Endothelial cell of umbilical vein (primary cell): ENCODE results near the gene SDCCAG8. TPM values are rescaled to one million over a fixed set of nuclear protein-coding genes. Genes with fewer than 3 reads are reported as not detected.

Source experiments
- BruUV-seq: library from RNA; stranded (reverse); fragments of 400-500 nt; replicated peaks from 2 replicates; lab custom pipeline; 2021; lab: Mats Ljungman, UMichigan
- CTCF ChIA-PET: fragments of 300-600, 350-600 bp; sonication (Branson Sonifier 250); formaldehyde crosslinking; loops from one replicate; lab custom pipeline; 2021; ENCODE audit warnings: antibody characterized with exemption, inconsistent platforms; lab: Charles Lee
- POLR2A ChIA-PET: fragments of 300-600, 350-600 bp; sonication (Branson Sonifier 250); formaldehyde crosslinking; loops from one replicate; lab custom pipeline; 2021; ENCODE audit warnings: antibody characterized with exemption, inconsistent platforms; lab: Charles Lee
- DNase-seq: peaks from one replicate; pipeline ENCODE4 v3.0.0-alpha.2; 2011; ENCODE audit warnings: low read depth, low spot score
- FAIRE-seq: peaks from 2 replicates; lab custom pipeline; 2011; peaks lifted over from hg19 to GRCh38; lab: Jason Lieb, UNC
- H2AFZ ChIP-seq: 2 replicates; pipeline ENCODE4 v1.6.0; 2012; ENCODE audit warnings: low read depth, low read length, control low read depth, inconsistent platforms
- H3K27ac ChIP-seq: 2 replicates; pipeline ENCODE4 v1.5.1; 2011; ENCODE audit warnings: low read depth, mild to moderate bottlenecking, control low read depth, low read length, moderate library complexity; ENCODE audit not compliant: insufficient read depth
- H3K27me3 ChIP-seq, 2 experiments: 2 replicates each; pipeline versions ENCODE4 v1.6.0 to v1.6.1; 2011; ENCODE audit warnings: low read length in 2 of 2, mixed read lengths in 1 of 2; ENCODE audit not compliant: control insufficient read depth in 2 of 2, insufficient read depth in 2 of 2
- H3K36me3 ChIP-seq, 2 experiments: 2 replicates in 1 of 2; 3 replicates in 1 of 2; pipeline ENCODE4 v1.5.1; 2011; ENCODE audit warnings: low read length in 2 of 2, mild to moderate bottlenecking in 1 of 2, moderate library complexity in 1 of 2; ENCODE audit not compliant: control insufficient read depth in 2 of 2, insufficient read depth in 2 of 2; ENCODE audit errors: extremely low read depth in 1 of 2
- H3K4me1 ChIP-seq: 3 replicates; pipeline ENCODE4 v1.5.1; 2011; ENCODE audit warnings: mild to moderate bottlenecking, low read length; ENCODE audit not compliant: control insufficient read depth, insufficient read depth; ENCODE audit errors: extremely low read depth
- H3K4me2 ChIP-seq: 2 replicates; pipeline ENCODE4 v1.6.1; 2011; ENCODE audit warnings: low read length, control low read depth, mixed read lengths; ENCODE audit not compliant: insufficient read depth
- H3K4me3 ChIP-seq, 3 experiments: fragments of 200-600 bp in 1 of 3; sonication (generic), shearing (Covaris generic) in 1 of 3; replicated peaks in 1 of 3; 2 replicates each; pipeline ENCODE4 v1.5.1; 2011 to 2016; ENCODE audit warnings: control low read depth in 3 of 3, low read length in 3 of 3, mild to moderate bottlenecking in 2 of 3, inconsistent platforms in 1 of 3, low read depth in 1 of 3, moderate library complexity in 1 of 3; ENCODE audit not compliant: insufficient read depth in 1 of 3
- H3K79me2 ChIP-seq: 2 replicates; pipeline ENCODE4 v1.6.0; 2012; ENCODE audit warnings: low read length, inconsistent platforms; ENCODE audit not compliant: control insufficient read depth, insufficient read depth
- H3K9ac ChIP-seq: replicated peaks from 2 replicates; pipeline ENCODE3; 2011; ENCODE audit warnings: low read length, control low read depth; ENCODE audit not compliant: insufficient read depth; ENCODE audit errors: extremely low read depth
- H3K9me1 ChIP-seq: replicated peaks from 3 replicates; pipeline ENCODE4 v1.6.0; 2011; ENCODE audit warnings: mild to moderate bottlenecking, low read length; ENCODE audit not compliant: control insufficient read depth, insufficient read depth; ENCODE audit errors: extremely low read depth
- H3K9me3 ChIP-seq: replicated peaks from 2 replicates; pipeline ENCODE4 v1.5.1; 2012; ENCODE audit warnings: low read length, inconsistent platforms; ENCODE audit not compliant: control insufficient read depth, insufficient read depth
- H4K20me1 ChIP-seq: replicated peaks from 2 replicates; pipeline ENCODE3; 2011; ENCODE audit warnings: mild to moderate bottlenecking, low read length; ENCODE audit not compliant: control insufficient read depth, insufficient read depth; ENCODE audit errors: extremely low read depth
- EZH2 ChIP-seq: IDR thresholded peaks from 2 replicates; pipeline ENCODE4 v1.6.1; 2012; ENCODE audit warnings: borderline replicate concordance, low read depth, mild to moderate bottlenecking, moderate library complexity, low read length, inconsistent platforms; ENCODE audit not compliant: severe bottlenecking
- FOS ChIP-seq: IDR thresholded peaks from 2 replicates; pipeline ENCODE4 v1.6.1; 2011; ENCODE audit warnings: mild to moderate bottlenecking, low read length, moderate library complexity, borderline replicate concordance; ENCODE audit not compliant: insufficient read depth
- GATA2 ChIP-seq: IDR thresholded peaks from 2 replicates; pipeline ENCODE4 v1.7.0; 2011; ENCODE audit warnings: low read depth, mild to moderate bottlenecking, moderate library complexity, mixed read lengths, low read length; ENCODE audit not compliant: insufficient read length, insufficient read depth
- JUN ChIP-seq: IDR thresholded peaks from 2 replicates; pipeline ENCODE4 v1.6.1; 2011; ENCODE audit warnings: borderline replicate concordance, low read depth; ENCODE audit not compliant: insufficient read length, insufficient read depth
- MYC ChIP-seq: IDR thresholded peaks from one replicate; pipeline ENCODE4 v1.6.1; 2011; ENCODE audit warnings: mild to moderate bottlenecking, low read depth, low read length
- POLR2A ChIP-seq: IDR thresholded peaks from 2 replicates; pipeline ENCODE4 v1.6.1; 2012; ENCODE audit warnings: low read depth, mild to moderate bottlenecking, control low read depth, low read length
- POLR2AphosphoS5 ChIP-seq: IDR thresholded peaks from 2 replicates; pipeline ENCODE4 v1.6.1; 2012; ENCODE audit warnings: low read depth, mild to moderate bottlenecking, control low read depth, low read length, moderate library complexity; ENCODE audit not compliant: insufficient read depth
- dilution Hi-C: fragments of 300-500 bp; cut with MboI; formaldehyde crosslinking; loops from one replicate; pipeline ENCODE4 v1.15.0; 2019; ENCODE audit warnings: low sequenced_read_pairs; ENCODE audit not compliant: extremely low pct_ligation_motif_present
- intact Hi-C: fragments of 100-400 bp; cut with micrococcal nuclease; formaldehyde crosslinking; loops from one replicate; pipeline ENCODE4 v1.10.0; 2022
- polyA plus RNA-seq, 4 experiments: library from polyadenylated mRNA; depleted of rRNA in 3 of 4; stranded (reverse) in 3 of 4; unstranded in 1 of 4; fragments of >200 nt; gene quantifications; 2 replicates each; pipeline versions ENCODE4 v1.2.1 to v1.2.3, GENCODE V29; 2011 to 2012; ENCODE audit warnings: missing spikeins in 1 of 4
- total RNA-seq: library from RNA; stranded (reverse); gene quantifications from 2 replicates; pipeline ENCODE4 v1.2.3, GENCODE V29; 2021
- TF ChIP-seq, protein P1 (sequence below), 2 donors: IDR thresholded peaks; 1 replicate in 1 of 2; 2 replicates in 1 of 2; pipeline ENCODE4 v1.5.1; 2011; ENCODE audit warnings: low read length in 2 of 2, mild to moderate bottlenecking in 2 of 2, moderate library complexity in 2 of 2, control low read depth in 1 of 2, inconsistent platforms in 1 of 2, low read depth in 1 of 2; ENCODE audit not compliant: insufficient read depth in 1 of 2; ENCODE audit errors: extremely low read depth in 1 of 2
- TF ChIP-seq, protein P2 (sequence below): IDR thresholded peaks from 2 replicates; pipeline ENCODE4 v1.6.1; 2011; ENCODE audit not compliant: insufficient read depth, insufficient read length

SDCCAG8 gene
- total and polyA plus RNA-seq, 2 donors (not counting 3 experiments of a cell fraction or from before 2014, with no cell fraction given) = 14.6 to 25.7 TPM

DNA sequence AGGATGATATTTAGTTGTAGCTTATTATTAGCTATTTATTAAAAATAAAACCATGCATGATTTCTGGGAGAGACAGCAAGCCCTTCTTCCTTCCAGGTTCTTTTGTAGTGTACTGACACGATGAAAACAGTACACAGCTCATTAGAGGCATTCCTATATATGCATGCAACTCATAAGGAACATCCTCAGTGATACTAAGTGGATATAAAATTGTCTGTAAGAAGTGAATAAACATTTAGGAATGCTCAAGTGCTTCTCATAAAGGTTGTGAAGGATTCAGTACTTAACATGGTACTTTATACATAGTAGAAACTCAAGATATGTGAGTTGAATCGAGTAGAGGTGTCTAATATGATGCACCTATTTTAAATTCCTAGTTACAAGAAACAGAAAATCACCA, 287.7 kb downstream of the SDCCAG8 start:
- intact Hi-C loops = no loop called here
- FAIRE-seq (no peak), DNase-seq (no peak)
- no TSS peak for BruUV-seq
- H3K79me2 ChIP-seq = no peaks in the 10 kb centered on the region
- dilution Hi-C loops = no loop called here
- no peak overlapping the region for H3K4me2 ChIP-seq
- POLR2A ChIA-PET = no interaction called here
- peaks cover 0 to 3% of the 10 kb centered on the region in 2 experiments for H3K36me3 ChIP-seq
- no peaks in the 10 kb centered on the region for H3K27me3 ChIP-seq
- no peaks in the 10 kb centered on the region for H4K20me1 ChIP-seq
- CTCF ChIA-PET = interaction anchor here (1.0 kb wide), 1 partner anchor 205 kb away, joined by 3 read pairs; no protein-coding TSS in a partner anchor
- no peak overlapping the region for H3K9ac ChIP-seq
- H3K9me1 ChIP-seq = no peaks in the 10 kb centered on the region
- H2AFZ ChIP-seq = no peak overlapping the region
- H3K9me3 ChIP-seq = no peaks in the 10 kb centered on the region
- no peaks in the 10 kb centered on the region for H3K4me1 ChIP-seq
- TF ChIP-seq, protein P1, sequence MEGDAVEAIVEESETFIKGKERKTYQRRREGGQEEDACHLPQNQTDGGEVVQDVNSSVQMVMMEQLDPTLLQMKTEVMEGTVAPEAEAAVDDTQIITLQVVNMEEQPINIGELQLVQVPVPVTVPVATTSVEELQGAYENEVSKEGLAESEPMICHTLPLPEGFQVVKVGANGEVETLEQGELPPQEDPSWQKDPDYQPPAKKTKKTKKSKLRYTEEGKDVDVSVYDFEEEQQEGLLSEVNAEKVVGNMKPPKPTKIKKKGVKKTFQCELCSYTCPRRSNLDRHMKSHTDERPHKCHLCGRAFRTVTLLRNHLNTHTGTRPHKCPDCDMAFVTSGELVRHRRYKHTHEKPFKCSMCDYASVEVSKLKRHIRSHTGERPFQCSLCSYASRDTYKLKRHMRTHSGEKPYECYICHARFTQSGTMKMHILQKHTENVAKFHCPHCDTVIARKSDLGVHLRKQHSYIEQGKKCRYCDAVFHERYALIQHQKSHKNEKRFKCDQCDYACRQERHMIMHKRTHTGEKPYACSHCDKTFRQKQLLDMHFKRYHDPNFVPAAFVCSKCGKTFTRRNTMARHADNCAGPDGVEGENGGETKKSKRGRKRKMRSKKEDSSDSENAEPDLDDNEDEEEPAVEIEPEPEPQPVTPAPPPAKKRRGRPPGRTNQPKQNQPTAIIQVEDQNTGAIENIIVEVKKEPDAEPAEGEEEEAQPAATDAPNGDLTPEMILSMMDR (IDR thresholded peaks at IDR 0.05; ENCODE audit: extremely low read depth in 1 of 2, insufficient read depth in 1 of 2, low read depth in 1 of 2, low read length in 2 of 2) = no peak
- TF ChIP-seq MYC (no peak), JUN (no peak), POLR2AphosphoS5 (no peak), GATA2 (no peak), EZH2 (no peak), POLR2A (no peak), FOS (no peak)
- TF ChIP-seq, protein P2, sequence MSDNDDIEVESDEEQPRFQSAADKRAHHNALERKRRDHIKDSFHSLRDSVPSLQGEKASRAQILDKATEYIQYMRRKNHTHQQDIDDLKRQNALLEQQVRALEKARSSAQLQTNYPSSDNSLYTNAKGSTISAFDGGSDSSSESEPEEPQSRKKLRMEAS = no peak
- H3K4me3 ChIP-seq = no peak overlapping the region
- H3K27ac ChIP-seq = no peak overlapping the region
